Spleen (tissue), 7 donors: ENCODE measurements around the gene CSMD2.

ENCODE experiments used
- CTCF ChIP-seq, 11 experiments: fragments of 200-600 bp in 7 of 11; fragments of 450-650 bp in 4 of 11; sonication (generic) in 4 of 11; IDR thresholded peaks in 8 of 11; conservative IDR thresholded peaks in 3 of 11; 1 replicate in 7 of 11; 2 replicates in 4 of 11; pipeline versions ENCODE4 v1.4.0 to v1.8.0; 2016 to 2021; ENCODE audit warnings: antibody characterized with exemption in 11 of 11, inconsistent platforms in 4 of 11, mild to moderate bottlenecking in 1 of 11
- POLR2A ChIP-seq, 3 donors: fragments of 450-650 bp; IDR thresholded peaks; one replicate each; pipeline ENCODE4 v1.5.1; 2017; ENCODE audit warnings: antibody characterized with exemption in 3 of 3, mild to moderate bottlenecking in 1 of 3
- POLR2AphosphoS5 ChIP-seq, 3 donors: sonication (generic); formaldehyde crosslinking; IDR thresholded peaks; one replicate each; pipeline ENCODE4 v1.5.1; 2017; ENCODE audit warnings: antibody characterized with exemption in 3 of 3
- donor health status: DM: no; HTN: no; CAD: no; lungs with moderate emphysema.
- donor health status: DM: no; HTN: no; CAD: no.
- donor health status: DM: no; HTN: no; CAD: no.

- TF ChIP-seq CTCF (IDR thresholded peaks at IDR 0.05 in 8 of 11, conservative IDR thresholded peaks at IDR 0.05 in 3 of 11) (no peak), POLR2A (IDR thresholded peaks at IDR 0.05) (no peak), POLR2AphosphoS5 (IDR thresholded peaks at IDR 0.05) (no peak)
Measured at GRCh38 chr1:33576821-33577599, 588.0 kb downstream of the CSMD2 start.
